ENCODE measurements around the gene MAST2. TPM values are rescaled to one million over a fixed set of nuclear protein-coding genes. Genes with fewer than 3 reads are reported as not detected.

MAST2 gene
- total RNA-seq, 1 experiment from 2014 or later: 37.2 TPM

DNA sequence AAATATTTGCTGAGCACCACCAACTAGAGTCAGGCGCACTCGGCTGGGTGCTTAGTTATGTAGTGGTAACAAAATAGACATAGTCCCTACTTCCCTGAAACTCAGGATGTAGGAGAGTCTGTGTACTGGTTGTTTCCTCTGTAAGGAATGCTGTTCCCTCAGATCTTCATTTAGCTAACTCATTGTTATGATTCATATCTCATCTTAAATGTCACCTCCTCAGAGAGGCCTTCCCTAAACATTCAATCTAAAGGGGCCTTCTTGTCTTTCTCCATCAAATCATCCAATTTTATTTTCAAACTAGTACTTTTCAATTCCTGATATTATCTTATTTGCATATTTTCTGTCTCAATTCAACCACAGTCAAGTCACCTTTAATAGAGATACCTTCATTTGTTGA lies 196.1 kb downstream of the MAST2 start:
- no peak for TF ChIP-seq ESRRA (CRISPR knock-in tag; IDR thresholded peaks at IDR 0.05; ENCODE audit: borderline replicate concordance)
- H3K4me1 Mint-ChIP-seq: peaks cover 18% of the 10 kb centered on the region
- H3K9me3 Mint-ChIP-seq: no peaks in the 10 kb centered on the region
- no peak for ATAC-seq
- ChIA-PET POLR2A (no interaction called here), CTCF (interaction anchor here (0.5 kb wide), 1 partner anchor 51 kb away, joined by 3 read pairs; no protein-coding TSS in a partner anchor)
- no peak for DNase-seq (ENCODE audit: low spot score)
- no peak overlapping the region for H3K4me3 Mint-ChIP-seq
- no peaks in the 10 kb centered on the region for H3K27me3 Mint-ChIP-seq (ENCODE audit: low read depth)
- H3K27ac Mint-ChIP-seq: no peak overlapping the region
- 0 out of 2 replicates have a peak, but pooled peaks cover 3% of the 10 kb centered on the region for H3K36me3 Mint-ChIP-seq

- ChIA-PET POLR2A (interaction anchor here (0.5 kb wide), 1 partner anchor 86 kb away, joined by 8 read pairs; no protein-coding TSS in a partner anchor), CTCF (interaction anchor here (0.5 to 1.1 kb wide), 3 partner anchors 102 to 222 kb away, joined by 3 to 4 read pairs (median 3); no protein-coding TSS in a partner anchor)
- 0 out of 2 replicates have a peak, but pooled peaks cover 3% of the 10 kb centered on the region for H3K36me3 Mint-ChIP-seq
- DNase-seq (ENCODE audit: low spot score): no peak
- no peaks in the 10 kb centered on the region for H3K9me3 Mint-ChIP-seq
- TF ChIP-seq ATF1 (CRISPR knock-in tag; IDR thresholded peaks at IDR 0.05) (no peak), ATF2 (CRISPR knock-in tag; IDR thresholded peaks at IDR 0.05; ENCODE audit: borderline replicate concordance, low read depth) (no peak), FOXP1 (CRISPR knock-in tag; IDR thresholded peaks at IDR 0.05; ENCODE audit: borderline replicate concordance) (no peak), AR (CRISPR knock-in tag; IDR thresholded peaks at IDR 0.05) (no peak), MYBL2 (CRISPR knock-in tag; IDR thresholded peaks at IDR 0.05) (no peak), MXD4 (CRISPR knock-in tag; IDR thresholded peaks at IDR 0.05; ENCODE audit: borderline replicate concordance) (no peak)
- TF ChIP-seq, protein P1, sequence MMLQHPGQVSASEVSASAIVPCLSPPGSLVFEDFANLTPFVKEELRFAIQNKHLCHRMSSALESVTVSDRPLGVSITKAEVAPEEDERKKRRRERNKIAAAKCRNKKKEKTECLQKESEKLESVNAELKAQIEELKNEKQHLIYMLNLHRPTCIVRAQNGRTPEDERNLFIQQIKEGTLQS (CRISPR knock-in tag; conservative IDR thresholded peaks at IDR 0.05): no peak
- H3K27ac Mint-ChIP-seq: peak overlapping the region; percentile 23; the same call in 1 of the 2 replicates
- ATAC-seq: no peak
- peaks cover 14% of the 10 kb centered on the region for H3K4me1 Mint-ChIP-seq
- H3K4me3 Mint-ChIP-seq: no peak overlapping the region
- no peaks in the 10 kb centered on the region for H3K27me3 Mint-ChIP-seq (ENCODE audit: low read depth)
These were observed 197.8 kb downstream of the MAST2 start for GRCh38 chr1:46001081-46001785.

DNA sequence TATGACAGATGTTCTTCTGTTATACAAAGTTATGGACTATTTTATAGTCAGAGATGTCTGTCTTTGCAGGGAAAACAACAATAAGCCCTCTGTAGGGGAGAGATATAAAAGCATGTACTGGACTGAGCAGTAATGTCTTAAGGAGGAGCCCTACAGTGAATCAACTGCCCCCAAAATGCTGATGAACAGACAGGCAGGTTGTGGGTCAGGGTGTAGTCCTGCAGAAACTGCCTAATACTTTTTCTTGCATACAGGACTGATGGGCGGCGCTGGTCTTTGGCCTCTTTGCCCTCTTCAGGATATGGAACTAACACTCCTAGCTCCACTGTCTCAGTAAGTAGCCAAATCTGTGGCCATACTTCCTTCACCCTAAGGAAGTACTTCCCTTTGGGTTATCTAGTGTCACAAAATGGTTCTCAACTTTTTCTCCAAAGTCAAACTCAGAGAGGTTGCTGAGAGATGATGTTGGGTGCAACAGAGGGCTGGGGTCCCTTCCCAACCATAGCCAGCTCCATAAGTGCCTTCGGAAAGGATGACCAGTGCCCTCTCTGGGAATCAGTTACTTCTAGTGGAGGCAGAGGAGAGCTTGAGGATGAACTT lies 199.2 kb downstream of the MAST2 start:
- no peak overlapping the region for H3K27ac Mint-ChIP-seq
- DNase-seq (ENCODE audit: low spot score): no peak
- TF ChIP-seq, protein P2, sequence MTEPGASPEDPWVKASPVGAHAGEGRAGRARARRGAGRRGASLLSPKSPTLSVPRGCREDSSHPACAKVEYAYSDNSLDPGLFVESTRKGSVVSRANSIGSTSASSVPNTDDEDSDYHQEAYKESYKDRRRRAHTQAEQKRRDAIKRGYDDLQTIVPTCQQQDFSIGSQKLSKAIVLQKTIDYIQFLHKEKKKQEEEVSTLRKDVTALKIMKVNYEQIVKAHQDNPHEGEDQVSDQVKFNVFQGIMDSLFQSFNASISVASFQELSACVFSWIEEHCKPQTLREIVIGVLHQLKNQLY (CRISPR knock-in tag; IDR thresholded peaks at IDR 0.05): no peak
- no peak for TF ChIP-seq ZNF263 (CRISPR knock-in tag; IDR thresholded peaks at IDR 0.05; ENCODE audit: low read depth)
- no peak for TF ChIP-seq TP53 (CRISPR knock-in tag; IDR thresholded peaks at IDR 0.05)
- no peak for TF ChIP-seq ZNF317 (CRISPR knock-in tag; IDR thresholded peaks at IDR 0.05; ENCODE audit: borderline replicate concordance, low read depth)
- no peak for TF ChIP-seq USF1 (CRISPR knock-in tag; IDR thresholded peaks at IDR 0.05)
- TF ChIP-seq GRHL2 (CRISPR knock-in tag; IDR thresholded peaks at IDR 0.05; ENCODE audit: insufficient replicate concordance, severe bottlenecking): no peak
- TF ChIP-seq ZNF281 (CRISPR knock-in tag; IDR thresholded peaks at IDR 0.05): no peak
- TF ChIP-seq, protein P3, sequence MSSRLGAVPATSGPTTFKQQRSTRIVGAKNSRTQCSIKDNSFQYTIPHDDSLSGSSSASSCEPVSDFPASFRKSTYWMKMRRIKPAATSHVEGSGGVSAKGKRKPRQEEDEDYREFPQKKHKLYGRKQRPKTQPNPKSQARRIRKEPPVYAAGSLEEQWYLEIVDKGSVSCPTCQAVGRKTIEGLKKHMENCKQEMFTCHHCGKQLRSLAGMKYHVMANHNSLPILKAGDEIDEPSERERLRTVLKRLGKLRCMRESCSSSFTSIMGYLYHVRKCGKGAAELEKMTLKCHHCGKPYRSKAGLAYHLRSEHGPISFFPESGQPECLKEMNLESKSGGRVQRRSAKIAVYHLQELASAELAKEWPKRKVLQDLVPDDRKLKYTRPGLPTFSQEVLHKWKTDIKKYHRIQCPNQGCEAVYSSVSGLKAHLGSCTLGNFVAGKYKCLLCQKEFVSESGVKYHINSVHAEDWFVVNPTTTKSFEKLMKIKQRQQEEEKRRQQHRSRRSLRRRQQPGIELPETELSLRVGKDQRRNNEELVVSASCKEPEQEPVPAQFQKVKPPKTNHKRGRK (CRISPR knock-in tag; IDR thresholded peaks at IDR 0.05; ENCODE audit: borderline replicate concordance): no peak
- TF ChIP-seq, protein P4, sequence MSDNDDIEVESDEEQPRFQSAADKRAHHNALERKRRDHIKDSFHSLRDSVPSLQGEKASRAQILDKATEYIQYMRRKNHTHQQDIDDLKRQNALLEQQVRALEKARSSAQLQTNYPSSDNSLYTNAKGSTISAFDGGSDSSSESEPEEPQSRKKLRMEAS (CRISPR knock-in tag; IDR thresholded peaks at IDR 0.05): no peak
- TF ChIP-seq, protein P1 (CRISPR knock-in tag; conservative IDR thresholded peaks at IDR 0.05): no peak

More for the DNA sequence above, 199.2 kb downstream of the MAST2 start:
- CTCF ChIA-PET: interaction anchor here (0.5 kb wide), 1 partner anchor 114 kb away, joined by 3 read pairs; no protein-coding TSS in a partner anchor
- POLR2A ChIA-PET: no interaction called here
- ATAC-seq: no peak
- Mint-ChIP-seq H3K9me3 (no peaks in the 10 kb centered on the region), H3K4me1 (peaks cover 12% of the 10 kb centered on the region), H3K36me3 (peaks cover 10% of the 10 kb centered on the region), H3K27me3 (ENCODE audit: low read depth) (no peaks in the 10 kb centered on the region), H3K4me3 (no peak overlapping the region)
